Tibial artery (tissue), 4 donors: ENCODE measurements around the gene CTNNB1.

Experiments used
- DNase-seq, 2 donors: peaks; one replicate each; pipeline ENCODE4 v3.0.0-alpha.2; 2019
- H3K27ac ChIP-seq, 2 donors: fragments of 200-600 bp; sonication (generic) in 1 of 2; 1 replicate in 1 of 2; 2 replicates in 1 of 2; pipeline ENCODE4 v1.5.1; 2018 to 2019; ENCODE audit warnings: mild to moderate bottlenecking in 1 of 2
- H3K27me3 ChIP-seq, 2 donors: fragments of 200-600 bp; sonication (generic) in 1 of 2; one replicate each; pipeline versions ENCODE4 v1.5.1 to v1.6.0; 2016 to 2019
- H3K36me3 ChIP-seq, 3 donors: fragments of 200-600 bp; sonication (generic) in 2 of 3; one replicate each; pipeline ENCODE4 v1.5.1; 2016 to 2019; ENCODE audit warnings: mild to moderate bottlenecking in 2 of 3
- H3K4me1 ChIP-seq, 4 donors: fragments of 200-600 bp; sonication (generic) in 2 of 4; 1 replicate in 3 of 4; 2 replicates in 1 of 4; pipeline ENCODE4 v1.5.1; 2016 to 2019
- H3K4me3 ChIP-seq, 2 donors: fragments of 200-600 bp; sonication (generic) in 1 of 2; 1 replicate in 1 of 2; 2 replicates in 1 of 2; pipeline ENCODE4 v1.5.1; 2018 to 2019; ENCODE audit warnings: mild to moderate bottlenecking in 2 of 2
- H3K9me3 ChIP-seq, 3 donors: fragments of 200-600 bp; sonication (generic) in 1 of 3; one replicate each; pipeline ENCODE4 v1.5.1; 2016 to 2019
- CTCF ChIP-seq, 2 experiments: fragments of 200-600 bp in 1 of 2; fragments of 450-650 bp in 1 of 2; IDR thresholded peaks; one replicate each; pipeline ENCODE4 v1.5.1; 2017 to 2019; ENCODE audit warnings: antibody characterized with exemption in 2 of 2, mild to moderate bottlenecking in 1 of 2, moderate library complexity in 1 of 2
- intact Hi-C: fragments of 100-400 bp; cut with DNase I; formaldehyde crosslinking; loops from one replicate; pipeline ENCODE4 v1.15.0; 2023; ENCODE audit warnings: low total_unique reads

Gene CTNNB1

DNA sequence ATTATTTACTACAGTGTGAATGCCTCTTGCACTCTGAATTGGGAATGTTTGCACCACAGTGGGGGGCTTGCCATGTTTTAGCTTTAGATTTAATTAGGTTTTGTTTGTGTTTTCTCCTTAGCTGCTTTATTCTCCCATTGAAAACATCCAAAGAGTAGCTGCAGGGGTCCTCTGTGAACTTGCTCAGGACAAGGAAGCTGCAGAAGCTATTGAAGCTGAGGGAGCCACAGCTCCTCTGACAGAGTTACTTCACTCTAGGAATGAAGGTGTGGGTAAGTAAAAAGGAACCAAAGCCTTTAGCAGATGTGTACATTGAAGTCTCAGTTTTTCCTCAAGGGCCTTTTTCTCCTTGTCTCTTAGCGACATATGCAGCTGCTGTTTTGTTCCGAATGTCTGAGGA lies 36.9 kb downstream of the CTNNB1 start:
- H3K36me3 ChIP-seq: peaks cover 78 to 96% (median 86%) of the 10 kb centered on the region in 3 donors

DNA sequence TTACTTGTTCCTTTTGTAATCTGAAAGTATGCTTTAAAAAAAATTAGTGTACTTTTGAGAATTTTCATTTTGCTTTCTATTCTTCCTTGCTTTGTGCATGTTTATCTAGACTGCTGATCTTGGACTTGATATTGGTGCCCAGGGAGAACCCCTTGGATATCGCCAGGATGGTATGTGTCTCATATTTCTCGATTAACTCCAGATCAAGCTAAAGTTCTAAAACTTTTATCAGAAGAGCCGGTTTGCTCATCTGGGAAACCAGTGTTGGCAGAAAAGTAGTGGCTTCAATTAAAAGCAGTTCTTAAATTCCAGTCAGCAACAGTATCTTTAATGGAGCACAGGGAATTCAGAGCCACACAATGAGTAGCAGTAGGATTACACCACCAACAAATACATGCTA lies 38.6 kb downstream of the CTNNB1 start:
- Histone ChIP-seq H3K4me3 (no peak overlapping the region), H3K36me3 (peaks cover 78 to 90% (median 84%) of the 10 kb centered on the region in 3 donors), H3K9me3 (no peaks in the 10 kb centered on the region), H3K27ac (no peak overlapping the region), H3K4me1 (peaks cover 0 to 25% (median 10%) of the 10 kb centered on the region in 4 donors), H3K27me3 (no peaks in the 10 kb centered on the region)
- intact Hi-C loops: no loop called here
- TF ChIP-seq CTCF (IDR thresholded peaks at IDR 0.05): no peak
- DNase-seq: no peak

More for the DNA sequence above, 36.9 kb downstream of the CTNNB1 start:
- no peak overlapping the region for H3K27ac ChIP-seq
- DNase-seq: no peak
- H3K4me3 ChIP-seq: no peak overlapping the region
- H3K9me3 ChIP-seq: no peaks in the 10 kb centered on the region
- no peaks in the 10 kb centered on the region for H3K27me3 ChIP-seq
- peaks cover 0 to 25% (median 10%) of the 10 kb centered on the region in 4 donors for H3K4me1 ChIP-seq
- no peak for TF ChIP-seq CTCF (IDR thresholded peaks at IDR 0.05)
- intact Hi-C loops: no loop called here

DNA sequence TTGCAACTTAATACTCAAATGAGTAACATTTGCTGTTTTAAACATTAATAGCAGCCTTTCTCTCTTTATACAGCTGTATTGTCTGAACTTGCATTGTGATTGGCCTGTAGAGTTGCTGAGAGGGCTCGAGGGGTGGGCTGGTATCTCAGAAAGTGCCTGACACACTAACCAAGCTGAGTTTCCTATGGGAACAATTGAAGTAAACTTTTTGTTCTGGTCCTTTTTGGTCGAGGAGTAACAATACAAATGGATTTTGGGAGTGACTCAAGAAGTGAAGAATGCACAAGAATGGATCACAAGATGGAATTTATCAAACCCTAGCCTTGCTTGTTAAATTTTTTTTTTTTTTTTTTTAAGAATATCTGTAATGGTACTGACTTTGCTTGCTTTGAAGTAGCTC lies 40.3 kb downstream of the CTNNB1 start:
- no peaks in the 10 kb centered on the region for H3K9me3 ChIP-seq
- DNase-seq: no peak
- no peak overlapping the region for H3K4me3 ChIP-seq
- H3K27me3 ChIP-seq: no peaks in the 10 kb centered on the region
- H3K27ac ChIP-seq: no peak overlapping the region
- intact Hi-C loops: no loop called here
- H3K4me1 ChIP-seq: peaks cover 0 to 21% (median 7%) of the 10 kb centered on the region in 4 donors
- peaks cover 62 to 74% (median 69%) of the 10 kb centered on the region in 3 donors for H3K36me3 ChIP-seq
- no peak for TF ChIP-seq CTCF (IDR thresholded peaks at IDR 0.05)

GRCh38 chr3:41241161-41241560 lies 41.9 kb downstream of the CTNNB1 start:
- no peak for TF ChIP-seq CTCF (IDR thresholded peaks at IDR 0.05)
- intact Hi-C loops: no loop called here
- Histone ChIP-seq H3K4me3 (no peak overlapping the region), H3K36me3 (peaks cover 56 to 67% (median 64%) of the 10 kb centered on the region in 3 donors), H3K27me3 (no peaks in the 10 kb centered on the region), H3K4me1 (peaks cover 0 to 14% (median under 1%) of the 10 kb centered on the region in 4 donors), H3K9me3 (no peaks in the 10 kb centered on the region), H3K27ac (no peak overlapping the region)
- DNase-seq: no peak

DNA sequence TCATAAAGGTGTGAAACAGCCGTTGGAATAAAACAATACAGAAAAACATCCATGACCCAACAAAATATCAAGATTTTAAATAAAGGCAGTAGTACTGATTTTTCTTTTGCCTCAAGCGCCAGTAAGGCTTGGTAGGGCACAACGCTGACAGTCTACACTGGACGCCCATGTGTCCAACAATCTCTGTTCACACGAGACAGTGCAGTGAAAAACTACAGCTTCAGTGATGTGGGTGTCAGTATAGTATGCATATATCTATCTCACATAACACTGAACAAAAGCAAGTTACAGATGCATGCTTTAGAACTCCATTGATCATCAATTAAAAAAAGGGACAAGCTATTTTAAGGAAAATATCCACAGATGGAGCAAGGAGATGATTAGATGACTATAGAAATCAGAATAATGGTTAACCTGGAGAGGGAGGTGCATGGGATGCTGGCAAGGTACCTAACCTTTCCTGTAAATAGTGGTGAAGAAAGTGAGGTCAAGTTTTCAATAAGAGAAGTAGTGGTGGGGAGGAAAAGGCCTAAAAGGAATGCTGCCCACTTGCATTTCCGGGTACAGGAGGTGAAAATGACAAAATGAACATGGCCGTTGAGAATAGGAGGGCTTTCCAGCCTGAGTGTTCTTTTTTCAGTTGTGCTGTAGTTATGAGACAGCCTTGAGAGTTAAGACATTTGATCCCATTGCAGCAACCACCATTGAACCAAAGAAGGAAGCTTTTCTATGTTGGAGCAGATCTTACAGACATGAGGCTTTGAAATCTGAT lies 42.7 kb downstream of the CTNNB1 start:
- H3K27ac ChIP-seq: no peak overlapping the region
- TF ChIP-seq CTCF (IDR thresholded peaks at IDR 0.05): no peak
- intact Hi-C loops: no loop called here

More for the DNA sequence above, 42.7 kb downstream of the CTNNB1 start:
- no peaks in the 10 kb centered on the region for H3K9me3 ChIP-seq
- no peak for DNase-seq
- H3K4me1 ChIP-seq: peaks cover 0 to 21% (median 7%) of the 10 kb centered on the region in 4 donors
- H3K36me3 ChIP-seq: peaks cover 47 to 61% (median 56%) of the 10 kb centered on the region in 3 donors
- no peaks in the 10 kb centered on the region for H3K27me3 ChIP-seq
- H3K4me3 ChIP-seq: no peak overlapping the region
